Testis (tissue), 3 donors: ENCODE measurements around the gene AP1M1. TPM values are rescaled to one million over a fixed set of nuclear protein-coding genes. Genes with fewer than 3 reads are reported as not detected.

ENCODE experiments used
- DNase-seq: peaks from one replicate; pipeline ENCODE4 v3.0.0-alpha.2; 2019
- H3K27ac ChIP-seq, 2 donors: fragments of 200-600 bp; sonication (generic); one replicate each; pipeline ENCODE4 v1.5.1; 2019
- H3K27me3 ChIP-seq: fragments of 200-600 bp; sonication (generic); one replicate; pipeline ENCODE4 v1.5.1; 2019
- H3K36me3 ChIP-seq: fragments of 200-600 bp; sonication (generic); one replicate; pipeline ENCODE4 v1.5.1; 2017; ENCODE audit warnings: low read depth; ENCODE audit errors: missing control alignments
- H3K4me1 ChIP-seq: fragments of 200-600 bp; sonication (generic); one replicate; pipeline ENCODE4 v1.5.1; 2019
- H3K4me3 ChIP-seq, 2 donors: fragments of 200-600 bp; sonication (generic); one replicate each; pipeline ENCODE4 v1.5.1; 2017 to 2019
- H3K9me3 ChIP-seq: fragments of 200-600 bp; sonication (generic); one replicate; pipeline ENCODE4 v1.5.1; 2017
- POLR2A ChIP-seq: fragments of 450-650 bp; IDR thresholded peaks from one replicate; pipeline ENCODE4 v1.6.1; 2017; ENCODE audit warnings: antibody characterized with exemption, mild to moderate bottlenecking, moderate library complexity
- WGBS, 2 donors: methylation state at CpG; one replicate each; pipeline ENCODE4 v1.1.5; 2018; 5-methylcytosine and 5-hydroxymethylcytosine counted together
- intact Hi-C: fragments of 100-400 bp; cut with DNase I; formaldehyde crosslinking; loops from one replicate; pipeline ENCODE4 v1.15.1; 2023; ENCODE audit warnings: low total_unique reads
- polyA plus RNA-seq: library from polyadenylated mRNA; stranded (reverse); fragments of 350-450 nt; fragmentation: Illumina TruSeq; extraction: RNeasy Lipid Tissue Mini Kit (QIAGEN cat#74804); gene quantifications from one replicate; pipeline ENCODE4 v1.2.3, GENCODE V29; 2014; ENCODE audit warnings: low read depth, low replicate concordance; ENCODE audit not compliant: insufficient read depth
- total RNA-seq, 2 donors: library from RNA; depleted of rRNA; stranded (reverse); fragments of >200 nt; gene quantifications; one replicate each; pipeline ENCODE4 v1.2.3, GENCODE V29; 2016
- TF ChIP-seq, protein P1 (sequence below), 3 experiments: fragments of 450-650 bp in 2 of 3; fragments of 200-600 bp in 1 of 3; sonication (generic) in 1 of 3; IDR thresholded peaks; one replicate each; pipeline ENCODE4 v1.5.1; 2016 to 2019; ENCODE audit warnings: antibody characterized with exemption in 3 of 3, mild to moderate bottlenecking in 2 of 3, moderate library complexity in 1 of 3

The AP1M1 gene
- total and polyA plus RNA-seq, 3 donors from 2014 or later = 134 to 172 (median 145) TPM

DNA sequence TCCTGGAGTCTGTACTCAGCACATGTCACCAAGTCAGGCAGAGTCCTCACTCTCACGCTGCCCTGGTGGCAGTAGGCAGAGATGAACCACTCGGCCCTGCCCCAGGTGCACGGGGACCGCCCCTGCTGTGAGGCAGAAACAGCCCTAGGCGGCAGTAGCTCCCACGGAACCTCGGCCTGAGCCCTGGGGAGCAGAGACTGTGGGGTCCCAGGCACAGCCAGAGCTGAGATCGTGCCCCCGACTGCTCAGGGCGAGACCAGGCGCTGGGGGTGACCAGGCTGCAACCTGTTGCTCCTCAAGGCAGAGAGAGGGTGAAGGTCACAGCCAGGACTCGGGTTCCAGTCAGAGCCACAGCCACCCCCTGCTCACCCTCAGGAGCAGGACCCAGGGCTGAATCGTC lies 34.9 kb downstream of the AP1M1 start:
- DNase-seq = no peak
- 85 to 88% methylated on average over 8 to 13 of the region's 13 CpGs for WGBS, 2 donors
- TF ChIP-seq POLR2A = no peak
- TF ChIP-seq, protein P1, sequence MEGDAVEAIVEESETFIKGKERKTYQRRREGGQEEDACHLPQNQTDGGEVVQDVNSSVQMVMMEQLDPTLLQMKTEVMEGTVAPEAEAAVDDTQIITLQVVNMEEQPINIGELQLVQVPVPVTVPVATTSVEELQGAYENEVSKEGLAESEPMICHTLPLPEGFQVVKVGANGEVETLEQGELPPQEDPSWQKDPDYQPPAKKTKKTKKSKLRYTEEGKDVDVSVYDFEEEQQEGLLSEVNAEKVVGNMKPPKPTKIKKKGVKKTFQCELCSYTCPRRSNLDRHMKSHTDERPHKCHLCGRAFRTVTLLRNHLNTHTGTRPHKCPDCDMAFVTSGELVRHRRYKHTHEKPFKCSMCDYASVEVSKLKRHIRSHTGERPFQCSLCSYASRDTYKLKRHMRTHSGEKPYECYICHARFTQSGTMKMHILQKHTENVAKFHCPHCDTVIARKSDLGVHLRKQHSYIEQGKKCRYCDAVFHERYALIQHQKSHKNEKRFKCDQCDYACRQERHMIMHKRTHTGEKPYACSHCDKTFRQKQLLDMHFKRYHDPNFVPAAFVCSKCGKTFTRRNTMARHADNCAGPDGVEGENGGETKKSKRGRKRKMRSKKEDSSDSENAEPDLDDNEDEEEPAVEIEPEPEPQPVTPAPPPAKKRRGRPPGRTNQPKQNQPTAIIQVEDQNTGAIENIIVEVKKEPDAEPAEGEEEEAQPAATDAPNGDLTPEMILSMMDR (IDR thresholded peaks at IDR 0.05) = no peak
- no peak overlapping the region for H3K27ac ChIP-seq
- H3K36me3 ChIP-seq = no peaks in the 10 kb centered on the region
- H3K4me3 ChIP-seq = no peak overlapping the region
- H3K4me1 ChIP-seq = no peaks in the 10 kb centered on the region
- H3K27me3 ChIP-seq = no peaks in the 10 kb centered on the region
- intact Hi-C loops = no loop called here
- H3K9me3 ChIP-seq = no peaks in the 10 kb centered on the region

DNA sequence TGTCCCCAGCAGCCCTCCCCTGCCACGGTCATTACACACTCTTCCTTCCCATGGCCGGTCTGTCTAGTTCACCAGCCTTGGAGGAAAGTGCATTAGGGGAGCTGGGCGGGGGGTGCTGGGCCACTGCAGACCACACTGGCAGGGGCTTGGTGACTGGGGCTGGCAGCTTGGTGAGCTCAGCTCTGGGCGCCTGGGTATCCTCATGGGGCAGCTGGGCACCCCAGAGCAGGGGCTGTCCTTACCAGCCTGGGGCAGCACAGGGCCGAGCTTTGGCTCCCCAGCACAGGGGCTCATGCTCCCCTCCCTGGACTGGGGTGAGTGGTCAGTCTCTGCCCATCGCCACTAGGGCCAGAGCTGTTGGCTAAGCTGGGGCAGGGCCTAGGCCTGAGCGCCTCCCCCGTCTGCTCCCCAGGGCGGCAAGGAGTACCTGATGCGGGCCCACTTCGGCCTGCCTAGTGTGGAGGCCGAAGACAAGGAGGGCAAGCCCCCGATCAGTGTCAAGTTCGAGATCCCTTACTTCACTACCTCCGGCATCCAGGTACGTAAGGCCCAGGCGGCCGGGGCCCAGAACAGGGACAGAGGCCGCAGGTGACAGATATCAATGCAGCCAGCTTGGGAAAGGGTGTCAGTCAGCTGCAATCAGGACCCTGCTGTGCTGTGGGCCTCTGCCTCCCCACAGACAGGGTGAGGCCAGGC lies 35.5 kb downstream of the AP1M1 start:
- Histone ChIP-seq H3K27me3 (no peaks in the 10 kb centered on the region), H3K36me3 (no peaks in the 10 kb centered on the region), H3K9me3 (no peaks in the 10 kb centered on the region), H3K27ac (no peak overlapping the region), H3K4me1 (no peaks in the 10 kb centered on the region), H3K4me3 (no peak overlapping the region)
- intact Hi-C loops = no loop called here
- WGBS, 2 donors = 88 to 92% methylated on average over 3 to 19 of the region's 19 CpGs
- TF ChIP-seq, protein P1 (IDR thresholded peaks at IDR 0.05) = no peak
- TF ChIP-seq POLR2A = no peak
- DNase-seq = no peak

DNA sequence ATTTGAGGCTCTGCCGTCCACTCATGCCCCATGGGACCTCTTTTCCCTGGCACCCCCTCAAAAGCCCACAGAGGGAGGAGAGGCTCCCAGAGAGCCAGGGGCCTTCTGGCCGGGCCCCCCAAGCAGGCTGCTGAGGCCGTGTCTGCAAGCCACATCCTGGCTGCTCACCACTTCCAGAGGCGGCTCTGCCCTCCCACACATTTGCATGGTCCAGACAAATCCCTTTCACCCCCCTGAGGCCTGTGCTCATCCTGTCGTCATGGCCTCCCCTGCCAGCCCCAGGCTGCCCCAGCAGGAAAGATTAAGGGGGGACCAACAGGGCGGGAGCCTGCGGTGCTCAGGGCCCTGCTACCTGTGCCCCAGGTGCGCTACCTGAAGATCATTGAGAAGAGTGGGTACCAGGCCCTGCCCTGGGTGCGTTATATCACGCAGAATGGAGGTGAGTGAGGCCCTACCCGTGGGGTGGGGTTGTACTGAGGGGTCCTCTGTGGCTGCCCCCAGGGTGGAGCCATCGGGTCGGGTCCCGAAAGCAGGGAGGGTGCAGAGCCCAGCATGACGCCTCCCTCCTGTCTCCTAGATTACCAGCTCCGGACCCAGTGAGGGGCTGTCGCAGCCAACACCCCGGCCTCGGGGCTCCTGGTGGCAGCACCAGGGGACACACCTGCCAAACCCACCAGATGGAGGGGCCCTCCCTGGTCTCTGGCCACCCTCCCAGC lies 36.3 kb downstream of the AP1M1 start:
- Histone ChIP-seq H3K36me3 (no peaks in the 10 kb centered on the region), H3K27me3 (no peaks in the 10 kb centered on the region), H3K4me3 (no peak overlapping the region), H3K9me3 (no peaks in the 10 kb centered on the region), H3K27ac (no peak overlapping the region), H3K4me1 (no peaks in the 10 kb centered on the region)
- WGBS, 2 donors = 86 to 89% methylated on average over 16 to 19 of the region's 19 CpGs
- no peak for DNase-seq
- intact Hi-C loops = no loop called here
- TF ChIP-seq, protein P1 (IDR thresholded peaks at IDR 0.05) = no peak
- TF ChIP-seq POLR2A = no peak

DNA sequence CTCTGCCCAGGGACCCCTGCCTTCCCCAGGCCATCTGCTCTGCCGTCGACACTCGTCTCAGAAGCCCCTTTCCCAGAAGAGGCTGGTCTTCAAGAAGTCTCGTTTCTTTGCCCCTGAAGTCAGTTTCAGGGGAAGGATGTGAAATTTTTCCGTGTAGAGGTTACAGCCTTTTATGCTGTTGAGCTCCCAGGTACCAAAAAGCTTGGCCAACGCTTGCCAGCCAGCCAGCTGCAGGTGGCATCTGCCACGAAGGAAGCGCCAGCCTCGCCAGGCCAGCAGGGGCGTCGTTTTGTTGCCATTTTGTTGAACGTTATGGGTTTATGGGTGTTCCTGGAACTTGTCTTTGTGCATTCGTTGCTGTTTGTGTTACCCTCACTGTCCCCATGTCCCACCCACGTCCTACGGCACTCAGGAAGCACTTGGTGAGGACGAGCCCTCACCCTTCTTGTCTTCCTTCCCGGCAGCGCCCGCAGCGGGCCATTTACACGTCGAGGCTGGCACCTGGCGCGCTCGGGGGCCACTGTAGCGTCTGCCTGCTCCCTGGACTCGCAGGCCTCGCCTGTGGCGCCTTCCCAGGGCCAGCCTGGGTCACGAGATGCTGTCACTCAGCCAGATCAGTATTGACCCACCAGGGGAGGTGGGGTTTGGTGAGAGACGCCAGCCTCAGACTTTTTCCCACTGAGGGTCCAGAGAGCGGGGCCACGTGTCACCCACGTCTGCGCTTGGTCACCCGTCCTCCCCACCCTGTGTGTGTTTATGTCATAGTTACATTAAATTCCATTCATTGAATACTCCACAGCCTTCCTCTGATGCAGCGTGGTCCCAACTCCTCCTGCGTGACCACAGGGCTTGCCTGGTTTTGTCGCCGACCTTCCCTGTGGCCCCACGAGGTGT lies 37.1 kb downstream of the AP1M1 start:
- Histone ChIP-seq H3K27me3 (no peaks in the 10 kb centered on the region), H3K4me1 (no peaks in the 10 kb centered on the region), H3K36me3 (no peaks in the 10 kb centered on the region), H3K9me3 (no peaks in the 10 kb centered on the region), H3K27ac (no peak overlapping the region), H3K4me3 (no peak overlapping the region)
- 93 to 98% methylated on average over 17 to 41 of the region's 41 CpGs for WGBS, 2 donors
- intact Hi-C loops = no loop called here
- no peak for DNase-seq
- TF ChIP-seq POLR2A = no peak
- TF ChIP-seq, protein P1 (IDR thresholded peaks at IDR 0.05) = no peak
